Measurements from ENCODE around the gene PRMT2.

GRCh38 chr21:46626536-46626935, 8.9 kb upstream of the PRMT2 start:
- no peak for TF ChIP-seq CTCF (IDR thresholded peaks at IDR 0.05 in 4 of 5, conservative IDR thresholded peaks at IDR 0.05 in 1 of 5)
- TF ChIP-seq POLR2A (IDR thresholded peaks at IDR 0.05), result no peak
